ENCODE data around the gene RSPO1. TPM values are rescaled to one million over a fixed set of nuclear protein-coding genes. Genes with fewer than 3 reads are reported as not detected.

Gene RSPO1
- polyA plus RNA-seq, 1 donor from 2014 or later, result not detected

DNA sequence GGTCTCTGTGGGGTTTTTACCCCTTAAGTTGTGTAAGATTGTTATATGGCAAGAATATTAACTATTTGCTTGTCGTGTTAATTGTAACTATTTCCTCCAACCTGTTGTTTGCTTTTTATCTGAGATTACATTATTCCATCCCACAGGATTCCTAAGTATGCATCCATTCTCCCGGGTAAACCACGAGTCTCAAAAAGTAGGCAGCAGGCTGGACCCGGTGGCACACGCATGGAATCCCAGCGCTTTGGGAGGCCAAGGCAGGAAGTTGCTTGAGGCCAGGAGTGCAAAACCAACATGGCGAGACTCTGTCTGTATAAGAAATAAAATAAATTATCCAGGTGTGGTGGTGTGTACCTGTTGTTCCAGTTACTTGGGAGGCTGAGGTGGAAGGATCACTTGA lies 12.6 kb upstream of the RSPO1 start:
- H2AFZ ChIP-seq (ENCODE audit: low read depth, low read length), result no peak overlapping the region
- no peak overlapping the region for H3K27ac ChIP-seq (ENCODE audit: low read length)
- TF ChIP-seq, protein P1, sequence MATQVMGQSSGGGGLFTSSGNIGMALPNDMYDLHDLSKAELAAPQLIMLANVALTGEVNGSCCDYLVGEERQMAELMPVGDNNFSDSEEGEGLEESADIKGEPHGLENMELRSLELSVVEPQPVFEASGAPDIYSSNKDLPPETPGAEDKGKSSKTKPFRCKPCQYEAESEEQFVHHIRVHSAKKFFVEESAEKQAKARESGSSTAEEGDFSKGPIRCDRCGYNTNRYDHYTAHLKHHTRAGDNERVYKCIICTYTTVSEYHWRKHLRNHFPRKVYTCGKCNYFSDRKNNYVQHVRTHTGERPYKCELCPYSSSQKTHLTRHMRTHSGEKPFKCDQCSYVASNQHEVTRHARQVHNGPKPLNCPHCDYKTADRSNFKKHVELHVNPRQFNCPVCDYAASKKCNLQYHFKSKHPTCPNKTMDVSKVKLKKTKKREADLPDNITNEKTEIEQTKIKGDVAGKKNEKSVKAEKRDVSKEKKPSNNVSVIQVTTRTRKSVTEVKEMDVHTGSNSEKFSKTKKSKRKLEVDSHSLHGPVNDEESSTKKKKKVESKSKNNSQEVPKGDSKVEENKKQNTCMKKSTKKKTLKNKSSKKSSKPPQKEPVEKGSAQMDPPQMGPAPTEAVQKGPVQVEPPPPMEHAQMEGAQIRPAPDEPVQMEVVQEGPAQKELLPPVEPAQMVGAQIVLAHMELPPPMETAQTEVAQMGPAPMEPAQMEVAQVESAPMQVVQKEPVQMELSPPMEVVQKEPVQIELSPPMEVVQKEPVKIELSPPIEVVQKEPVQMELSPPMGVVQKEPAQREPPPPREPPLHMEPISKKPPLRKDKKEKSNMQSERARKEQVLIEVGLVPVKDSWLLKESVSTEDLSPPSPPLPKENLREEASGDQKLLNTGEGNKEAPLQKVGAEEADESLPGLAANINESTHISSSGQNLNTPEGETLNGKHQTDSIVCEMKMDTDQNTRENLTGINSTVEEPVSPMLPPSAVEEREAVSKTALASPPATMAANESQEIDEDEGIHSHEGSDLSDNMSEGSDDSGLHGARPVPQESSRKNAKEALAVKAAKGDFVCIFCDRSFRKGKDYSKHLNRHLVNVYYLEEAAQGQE (IDR thresholded peaks at IDR 0.05; ENCODE audit: borderline replicate concordance), result no peak
- TF ChIP-seq MXI1 (conservative IDR thresholded peaks at IDR 0.05; ENCODE audit: poor library complexity, severe bottlenecking), result no peak
- no peak for TF ChIP-seq EP300 (conservative IDR thresholded peaks at IDR 0.05; ENCODE audit: poor library complexity, severe bottlenecking)
- TF ChIP-seq TAF1 (IDR thresholded peaks at IDR 0.05; ENCODE audit: low read depth), result no peak
- no peak for TF ChIP-seq EZH2 (IDR thresholded peaks at IDR 0.05; ENCODE audit: borderline replicate concordance, insufficient read depth, low read length, poor library complexity, severe bottlenecking)
- TF ChIP-seq RAD21 (conservative IDR thresholded peaks at IDR 0.05), result no peak
- H3K27me3 ChIP-seq (ENCODE audit: insufficient read depth, low read depth, low read length), result no peaks in the 10 kb centered on the region
- H3F3A ChIP-seq (ENCODE audit: insufficient read depth, low read length, poor library complexity, severe bottlenecking), result no peaks in the 10 kb centered on the region
- H4K20me1 ChIP-seq (ENCODE audit: insufficient read depth), result no peaks in the 10 kb centered on the region
- H3K9me3 ChIP-seq (ENCODE audit: low read length), result no peaks in the 10 kb centered on the region
- H3K9me2 ChIP-seq (ENCODE audit: insufficient read depth, low read length), result no peaks in the 10 kb centered on the region
- H3K9ac ChIP-seq (ENCODE audit: low read length), result no peak overlapping the region
- H3K79me2 ChIP-seq (replicated peaks; ENCODE audit: insufficient read depth, low read length), result no peaks in the 10 kb centered on the region
- no peaks in the 10 kb centered on the region for H3K36me3 ChIP-seq (ENCODE audit: insufficient read depth, low read length)
- no peak overlapping the region for H3K4me2 ChIP-seq (ENCODE audit: low read length)
- no peak overlapping the region for H3K4me3 ChIP-seq (ENCODE audit: low read length)

DNA sequence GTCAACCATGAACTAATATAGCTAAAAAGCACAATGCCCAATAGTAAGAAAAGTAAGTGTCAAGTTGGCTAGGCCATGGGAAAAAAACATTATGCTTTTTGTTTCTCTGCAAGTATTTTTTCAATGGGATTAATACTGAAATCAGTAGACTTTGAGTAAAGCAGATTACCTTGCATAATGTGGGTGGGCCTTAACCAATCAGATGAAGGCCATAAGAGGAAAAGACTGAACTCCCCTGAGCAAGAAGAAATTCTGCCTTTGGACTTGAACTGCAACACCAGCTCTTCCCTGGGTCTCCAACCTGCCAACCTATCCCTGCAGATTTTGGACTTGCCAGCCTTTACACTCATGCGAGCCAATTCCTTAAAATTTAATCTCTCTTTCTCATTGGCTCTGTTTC lies 6.4 kb upstream of the RSPO1 start:
- Histone ChIP-seq H2AFZ (ENCODE audit: low read depth, low read length) (no peak overlapping the region), H3K27me3 (ENCODE audit: insufficient read depth, low read depth, low read length) (peaks cover 2% of the 10 kb centered on the region)

More for the DNA sequence above, 6.4 kb upstream of the RSPO1 start:
- H3F3A ChIP-seq (ENCODE audit: insufficient read depth, low read length, poor library complexity, severe bottlenecking), result no peaks in the 10 kb centered on the region
- no peak overlapping the region for H3K4me3 ChIP-seq (ENCODE audit: low read length)
- no peak overlapping the region for H3K4me2 ChIP-seq (ENCODE audit: low read length)
- no peaks in the 10 kb centered on the region for H3K9me2 ChIP-seq (ENCODE audit: insufficient read depth, low read length)
- TF ChIP-seq EZH2 (IDR thresholded peaks at IDR 0.05; ENCODE audit: borderline replicate concordance, insufficient read depth, low read length, poor library complexity, severe bottlenecking) (no peak), SMC3 (conservative IDR thresholded peaks at IDR 0.05; ENCODE audit: poor library complexity) (no peak), TAF1 (IDR thresholded peaks at IDR 0.05; ENCODE audit: low read depth) (no peak), MXI1 (conservative IDR thresholded peaks at IDR 0.05; ENCODE audit: poor library complexity, severe bottlenecking) (no peak), EP300 (conservative IDR thresholded peaks at IDR 0.05; ENCODE audit: poor library complexity, severe bottlenecking) (no peak), RAD21 (conservative IDR thresholded peaks at IDR 0.05) (no peak), POLR2AphosphoS5 (IDR thresholded peaks at IDR 0.05) (no peak)
- TF ChIP-seq, protein P1 (IDR thresholded peaks at IDR 0.05; ENCODE audit: borderline replicate concordance), result no peak
- TF ChIP-seq, protein P2, sequence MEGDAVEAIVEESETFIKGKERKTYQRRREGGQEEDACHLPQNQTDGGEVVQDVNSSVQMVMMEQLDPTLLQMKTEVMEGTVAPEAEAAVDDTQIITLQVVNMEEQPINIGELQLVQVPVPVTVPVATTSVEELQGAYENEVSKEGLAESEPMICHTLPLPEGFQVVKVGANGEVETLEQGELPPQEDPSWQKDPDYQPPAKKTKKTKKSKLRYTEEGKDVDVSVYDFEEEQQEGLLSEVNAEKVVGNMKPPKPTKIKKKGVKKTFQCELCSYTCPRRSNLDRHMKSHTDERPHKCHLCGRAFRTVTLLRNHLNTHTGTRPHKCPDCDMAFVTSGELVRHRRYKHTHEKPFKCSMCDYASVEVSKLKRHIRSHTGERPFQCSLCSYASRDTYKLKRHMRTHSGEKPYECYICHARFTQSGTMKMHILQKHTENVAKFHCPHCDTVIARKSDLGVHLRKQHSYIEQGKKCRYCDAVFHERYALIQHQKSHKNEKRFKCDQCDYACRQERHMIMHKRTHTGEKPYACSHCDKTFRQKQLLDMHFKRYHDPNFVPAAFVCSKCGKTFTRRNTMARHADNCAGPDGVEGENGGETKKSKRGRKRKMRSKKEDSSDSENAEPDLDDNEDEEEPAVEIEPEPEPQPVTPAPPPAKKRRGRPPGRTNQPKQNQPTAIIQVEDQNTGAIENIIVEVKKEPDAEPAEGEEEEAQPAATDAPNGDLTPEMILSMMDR (IDR thresholded peaks at IDR 0.05; ENCODE audit: poor library complexity, severe bottlenecking), result no peak
- no peak overlapping the region for H3K27ac ChIP-seq (ENCODE audit: low read length)
- no peaks in the 10 kb centered on the region for H3K79me2 ChIP-seq (replicated peaks; ENCODE audit: insufficient read depth, low read length)
- H3K9me3 ChIP-seq (ENCODE audit: low read length), result no peaks in the 10 kb centered on the region
- no peaks in the 10 kb centered on the region for H4K20me1 ChIP-seq (ENCODE audit: insufficient read depth)
- H3K36me3 ChIP-seq (ENCODE audit: insufficient read depth, low read length), result no peaks in the 10 kb centered on the region
- H3K9ac ChIP-seq (ENCODE audit: low read length), result no peak overlapping the region

All from neural cell (in vitro differentiated cells).